Measurements from ENCODE around the gene HDAC4.

HDAC4 gene

GRCh38 chr2:239370876-239371725 is 29.7 kb downstream of the HDAC4 start:
- Histone ChIP-seq H4K20me1 (ENCODE audit: low read depth, low read length) (no peaks in the 10 kb centered on the region), H3K79me2 (ENCODE audit: insufficient read depth, low read length) (no peaks in the 10 kb centered on the region), H3K27me3 (ENCODE audit: low read length) (no peaks in the 10 kb centered on the region), H3K27ac (ENCODE audit: low read depth, low read length) (no peak overlapping the region), H3K36me3 (ENCODE audit: low read length) (no peaks in the 10 kb centered on the region), H2AFZ (ENCODE audit: low read depth, low read length, severe bottlenecking) (no peak overlapping the region), H3K9me3 (ENCODE audit: insufficient read depth, low read length) (no peaks in the 10 kb centered on the region), H3K4me2 (ENCODE audit: low read depth, low read length, poor library complexity, severe bottlenecking) (no peak overlapping the region), H3K9me2 (replicated peaks; ENCODE audit: insufficient read depth, low read length) (no peaks in the 10 kb centered on the region), H3K9ac (ENCODE audit: low read length) (no peak overlapping the region), H3K4me3 (ENCODE audit: insufficient read depth, low read length, poor library complexity, severe bottlenecking) (no peak overlapping the region), H3F3A (ENCODE audit: insufficient read depth) (no peaks in the 10 kb centered on the region)
- TF ChIP-seq CTCF (IDR thresholded peaks at IDR 0.05; ENCODE audit: insufficient read depth, low read length, poor library complexity, severe bottlenecking) (no peak), EZH2phosphoT487 (conservative IDR thresholded peaks at IDR 0.05; ENCODE audit: low read length) (no peak)

- Histone ChIP-seq H3K4me2 (ENCODE audit: low read depth, low read length, poor library complexity, severe bottlenecking) (no peak overlapping the region), H3K79me2 (ENCODE audit: insufficient read depth, low read length) (no peaks in the 10 kb centered on the region)
Measured at GRCh38 chr2:239370403-239370802, 30.4 kb downstream of the HDAC4 start.

GRCh38 chr2:239369631-239370161 is 31.1 kb downstream of the HDAC4 start:
- Histone ChIP-seq H3K9me3 (ENCODE audit: insufficient read depth, low read length) (no peaks in the 10 kb centered on the region), H3K79me2 (ENCODE audit: insufficient read depth, low read length) (no peaks in the 10 kb centered on the region), H3K4me2 (ENCODE audit: low read depth, low read length, poor library complexity, severe bottlenecking) (no peak overlapping the region), H3K27me3 (ENCODE audit: low read length) (no peaks in the 10 kb centered on the region), H3F3A (ENCODE audit: insufficient read depth) (no peaks in the 10 kb centered on the region), H3K9me2 (replicated peaks; ENCODE audit: insufficient read depth, low read length) (no peaks in the 10 kb centered on the region), H3K27ac (ENCODE audit: low read depth, low read length) (no peak overlapping the region), H3K9ac (ENCODE audit: low read length) (no peak overlapping the region), H4K20me1 (ENCODE audit: low read depth, low read length) (no peaks in the 10 kb centered on the region), H3K4me3 (ENCODE audit: insufficient read depth, low read length, poor library complexity, severe bottlenecking) (no peak overlapping the region), H3K36me3 (ENCODE audit: low read length) (no peaks in the 10 kb centered on the region), H2AFZ (ENCODE audit: low read depth, low read length, severe bottlenecking) (no peak overlapping the region)
- TF ChIP-seq CTCF (IDR thresholded peaks at IDR 0.05; ENCODE audit: insufficient read depth, low read length, poor library complexity, severe bottlenecking) (no peak), EZH2phosphoT487 (conservative IDR thresholded peaks at IDR 0.05; ENCODE audit: low read length) (no peak)

More at GRCh38 chr2:239370403-239370802, 30.4 kb downstream of the HDAC4 start:
- no peaks in the 10 kb centered on the region for H3F3A ChIP-seq (ENCODE audit: insufficient read depth)
- no peak overlapping the region for H2AFZ ChIP-seq (ENCODE audit: low read depth, low read length, severe bottlenecking)
- no peaks in the 10 kb centered on the region for H3K9me3 ChIP-seq (ENCODE audit: insufficient read depth, low read length)
- TF ChIP-seq CTCF (IDR thresholded peaks at IDR 0.05; ENCODE audit: insufficient read depth, low read length, poor library complexity, severe bottlenecking) (no peak), EZH2phosphoT487 (conservative IDR thresholded peaks at IDR 0.05; ENCODE audit: low read length) (no peak)
- no peak overlapping the region for H3K27ac ChIP-seq (ENCODE audit: low read depth, low read length)
- no peaks in the 10 kb centered on the region for H3K27me3 ChIP-seq (ENCODE audit: low read length)
- no peaks in the 10 kb centered on the region for H3K9me2 ChIP-seq (replicated peaks; ENCODE audit: insufficient read depth, low read length)
- no peak overlapping the region for H3K9ac ChIP-seq (ENCODE audit: low read length)
- no peak overlapping the region for H3K4me3 ChIP-seq (ENCODE audit: insufficient read depth, low read length, poor library complexity, severe bottlenecking)
- H4K20me1 ChIP-seq (ENCODE audit: low read depth, low read length) = no peaks in the 10 kb centered on the region
- H3K36me3 ChIP-seq (ENCODE audit: low read length) = no peaks in the 10 kb centered on the region
